HCT116 (cell line): Measurements from ENCODE around the gene ZFR. TPM values are rescaled to one million over a fixed set of nuclear protein-coding genes. Genes with fewer than 3 reads are reported as not detected.

Experiments
- ATAC-seq: fragments of 200-7000 bp; cut with Tn5 transposase; 2 replicates; pipeline ENCODE4 v1.9.1; 2020; ENCODE audit warnings: mild to moderate bottlenecking, moderate library complexity
- BruUV-seq: library from RNA; stranded (reverse); fragments of 400-500 nt; replicated peaks from 2 replicates; lab custom pipeline; 2021; lab: Mats Ljungman, UMichigan
- CTCF ChIA-PET: fragments of 300-600 bp; sonication (Branson Sonifier 250); formaldehyde crosslinking; loops from one replicate; lab custom pipeline; 2021; ENCODE audit warnings: antibody characterized with exemption; lab: Charles Lee
- POLR2A ChIA-PET: fragments of 300-600, 350-600 bp; sonication (Branson Sonifier 250); formaldehyde crosslinking; loops from one replicate; lab custom pipeline; 2021; ENCODE audit warnings: antibody characterized with exemption; lab: Charles Lee
- RAD21 ChIA-PET, 2 experiments: fragments of 300-600 bp; sonication (Branson Sonifier 250); formaldehyde crosslinking; loops; one replicate each; lab custom pipeline; 2023; ENCODE audit warnings: low total read pairs in 2 of 2; ENCODE audit not compliant: uncharacterized antibody in 2 of 2, unreplicated experiment in 2 of 2, low non-redundant PET in 1 of 2; lab: Charles Lee
- DNase-seq: peaks from one replicate; pipeline ENCODE4 v3.0.0-alpha.2; 2010; ENCODE audit warnings: low read depth, low spot score
- H2AFZ ChIP-seq: fragments of 200-600 bp; shearing (Covaris generic), sonication (generic); 2 replicates; pipeline ENCODE4 v1.6.1; 2017; ENCODE audit warnings: low read depth, mixed run types, mixed read lengths, antibody characterized with exemption, low read length; ENCODE audit not compliant: poor library complexity, severe bottlenecking
- H3K27ac ChIP-seq: 2 replicates; pipeline ENCODE4 v1.5.1; 2012; ENCODE audit warnings: low read depth, low read length
- H3K27me3 ChIP-seq: fragments of 200-600 bp; sonication (generic); 2 replicates; pipeline ENCODE4 v1.6.1; 2016; ENCODE audit warnings: mixed run types, low read length, mixed read lengths; ENCODE audit not compliant: insufficient read depth
- H3K36me3 ChIP-seq, 2 experiments: fragments of 200-500 bp in 1 of 2; fragments of 200-600 bp in 1 of 2; sonication (Bioruptor generic) in 1 of 2; sonication (generic) in 1 of 2; 2 replicates each; pipeline versions ENCODE4 v1.5.1 to v1.6.1; 2014 to 2016; ENCODE audit warnings: low read length in 2 of 2, inconsistent platforms in 1 of 2, mixed read lengths in 1 of 2, mixed run types in 1 of 2; ENCODE audit not compliant: insufficient read depth in 2 of 2, control insufficient read depth in 1 of 2
- H3K4me1 ChIP-seq, 2 experiments: fragments of 200-600 bp in 1 of 2; sonication (generic) in 1 of 2; 2 replicates each; pipeline versions ENCODE4 v1.5.1 to v1.6.1; 2012 to 2017; ENCODE audit warnings: low read length in 2 of 2, inconsistent platforms in 1 of 2, mild to moderate bottlenecking in 1 of 2, mixed read lengths in 1 of 2, mixed run types in 1 of 2, moderate library complexity in 1 of 2; ENCODE audit not compliant: insufficient read depth in 2 of 2, control insufficient read depth in 1 of 2
- H3K4me2 ChIP-seq: fragments of 200-600 bp; sonication (generic); 2 replicates; pipeline ENCODE4 v1.6.1; 2017; ENCODE audit warnings: mixed run types, low read length, mixed read lengths
- H3K4me3 ChIP-seq, 2 experiments: fragments of 200-600 bp in 1 of 2; sonication (generic) in 1 of 2; replicated peaks in 1 of 2; 2 replicates each; pipeline ENCODE4 v1.5.1; 2011 to 2016; ENCODE audit warnings: low read length in 2 of 2, control low read depth in 1 of 2, low read depth in 1 of 2, mild to moderate bottlenecking in 1 of 2, mixed read lengths in 1 of 2, mixed run types in 1 of 2
- H3K79me2 ChIP-seq: fragments of 200-600 bp; sonication (generic); 2 replicates; pipeline ENCODE4 v1.6.1; 2017; ENCODE audit warnings: mild to moderate bottlenecking, mixed run types, low read length, moderate library complexity, mixed read lengths; ENCODE audit not compliant: insufficient read depth
- H3K9ac ChIP-seq: fragments of 200-600 bp; sonication (generic); 2 replicates; pipeline ENCODE4 v1.6.1; 2016; ENCODE audit warnings: low read length, mixed read lengths
- H3K9me2 ChIP-seq: fragments of 200-600 bp; sonication (generic), shearing (Covaris generic); 2 replicates; pipeline ENCODE4 v1.6.1; 2017; ENCODE audit warnings: mixed run types, mild to moderate bottlenecking, moderate library complexity; ENCODE audit not compliant: insufficient read depth
- H3K9me3 ChIP-seq, 2 experiments: fragments of 200-500 bp in 1 of 2; fragments of 200-600 bp in 1 of 2; sonication (Bioruptor generic) in 1 of 2; sonication (generic) in 1 of 2; 2 replicates each; pipeline ENCODE4 v1.6.1; 2014 to 2017; ENCODE audit warnings: low read length in 2 of 2, mixed read lengths in 2 of 2, inconsistent platforms in 1 of 2, low read depth in 1 of 2, mild to moderate bottlenecking in 1 of 2, mixed run types in 1 of 2, moderate library complexity in 1 of 2; ENCODE audit not compliant: control insufficient read depth in 1 of 2, insufficient read depth in 1 of 2
- H4K20me1 ChIP-seq: fragments of 200-600 bp; sonication (generic), shearing (Covaris generic); 2 replicates; pipeline ENCODE4 v1.6.1; 2017; ENCODE audit warnings: mixed run types, mild to moderate bottlenecking, moderate library complexity; ENCODE audit not compliant: insufficient read depth
- CBX3 ChIP-seq: IDR thresholded peaks from 2 replicates; pipeline ENCODE4 v1.6.1; 2012; ENCODE audit warnings: low read depth
- ELF1 ChIP-seq: IDR thresholded peaks from 2 replicates; pipeline ENCODE4 v1.6.1; 2012; ENCODE audit warnings: low read depth, borderline replicate concordance
- RAD21 ChIP-seq: IDR thresholded peaks from 2 replicates; pipeline ENCODE4 v1.6.1; 2012; ENCODE audit warnings: low read depth, mild to moderate bottlenecking
- SP1 ChIP-seq: IDR thresholded peaks from 2 replicates; pipeline ENCODE4 v1.6.1; 2012; ENCODE audit warnings: low read depth
- ZBTB33 ChIP-seq: IDR thresholded peaks from 2 replicates; pipeline ENCODE4 v1.6.1; 2011; ENCODE audit warnings: mild to moderate bottlenecking, low read length, moderate library complexity; ENCODE audit not compliant: insufficient replicate concordance; ENCODE audit errors: extremely low read depth
- ZNF274 ChIP-seq: fragments of 200-500 bp; sonication (Bioruptor generic); IDR thresholded peaks from 2 replicates; pipeline ENCODE4 v1.6.1; 2014; ENCODE audit warnings: mild to moderate bottlenecking, low read depth, low read length, inconsistent platforms
- intact Hi-C: fragments of 100-400 bp; cut with micrococcal nuclease; formaldehyde crosslinking; loops from 2 replicates; pipeline ENCODE4 v1.10.0; 2022
- total RNA-seq: library from RNA; stranded (reverse); gene quantifications from one replicate; pipeline ENCODE4 v1.2.1, GENCODE V29; 2021; ENCODE audit not compliant: unreplicated experiment

Gene ZFR
- total RNA-seq, 1 experiment from 2014 or later = 65.7 TPM

- CTCF ChIA-PET = no interaction called here
- H3K36me3 ChIP-seq = peaks cover 0 to 9% of the 10 kb centered on the region in 2 experiments; a peak in 2 of 4 replicates
- RAD21 ChIA-PET = no interaction called here
- no peaks in the 10 kb centered on the region for H3K9me3 ChIP-seq
- no peak for ATAC-seq
- POLR2A ChIA-PET = no interaction called here
- H3K27ac ChIP-seq = no peak overlapping the region
- no TSS peak for BruUV-seq
- DNase-seq = no peak
- H3K79me2 ChIP-seq = no peaks in the 10 kb centered on the region
- no peak overlapping the region for H3K4me2 ChIP-seq
- no peaks in the 10 kb centered on the region for H4K20me1 ChIP-seq
- H3K4me1 ChIP-seq = no peaks in the 10 kb centered on the region
- H2AFZ ChIP-seq = no peak overlapping the region
- TF ChIP-seq RAD21 (no peak), SP1 (no peak)
- no peak overlapping the region for H3K4me3 ChIP-seq
- intact Hi-C loops = no loop called here
- no peaks in the 10 kb centered on the region for H3K27me3 ChIP-seq
- H3K9me2 ChIP-seq = no peaks in the 10 kb centered on the region
- no peak overlapping the region for H3K9ac ChIP-seq
These were observed 91.1 kb downstream of the ZFR start for GRCh38 chr5:32353420-32353819.

GRCh38 chr5:32352685-32353084, 91.9 kb downstream of the ZFR start:
- H3K9me2 ChIP-seq = no peaks in the 10 kb centered on the region
- H3K36me3 ChIP-seq = peaks cover 0 to 9% of the 10 kb centered on the region in 2 experiments; a peak in 1 of 4 replicates
- no peaks in the 10 kb centered on the region for H3K9me3 ChIP-seq
- H4K20me1 ChIP-seq = no peaks in the 10 kb centered on the region
- TF ChIP-seq ELF1 (no peak), CBX3 (no peak), ZBTB33 (no peak), ZNF274 (no peak)
- H3K4me2 ChIP-seq = no peak overlapping the region
- DNase-seq (no peak), ATAC-seq (no peak)
- no TSS peak for BruUV-seq
- ChIA-PET CTCF (no interaction called here), POLR2A (no interaction called here), RAD21 (no interaction called here)
- no peaks in the 10 kb centered on the region for H3K79me2 ChIP-seq
- intact Hi-C loops = no loop called here
- no peak overlapping the region for H3K27ac ChIP-seq
- H3K9ac ChIP-seq = no peak overlapping the region
- no peak overlapping the region for H3K4me3 ChIP-seq
- no peaks in the 10 kb centered on the region for H3K4me1 ChIP-seq
- H3K27me3 ChIP-seq = no peaks in the 10 kb centered on the region
- H2AFZ ChIP-seq = no peak overlapping the region
